Aorta (tissue), 5 donors: Measurements from ENCODE around the gene MICAL3. TPM values are rescaled to one million over a fixed set of nuclear protein-coding genes. Genes with fewer than 3 reads are reported as not detected.

ENCODE experiments used
- ATAC-seq: fragments of 200-7000 bp; cut with Tn5 transposase; one replicate; pipeline ENCODE4 v1.9.1; 2022; ENCODE audit warnings: moderate library complexity; ENCODE audit not compliant: low FRiP score
- DNase-seq, 2 donors: peaks; one replicate each; pipeline ENCODE4 v3.0.0-alpha.2; 2020
- H3K27ac ChIP-seq, 2 donors: one replicate each; pipeline ENCODE4 v1.5.1; 2013; ENCODE audit warnings: low read length in 2 of 2, mild to moderate bottlenecking in 2 of 2, moderate library complexity in 2 of 2, control low read depth in 1 of 2, inconsistent platforms in 1 of 2, low read depth in 1 of 2
- H3K27me3 ChIP-seq, 2 donors: one replicate each; pipeline ENCODE4 v1.6.1; 2013; ENCODE audit warnings: control low read depth in 1 of 2, low read length in 1 of 2, mild to moderate bottlenecking in 1 of 2, moderate library complexity in 1 of 2; ENCODE audit not compliant: insufficient read depth in 2 of 2, control insufficient read depth in 1 of 2
- H3K36me3 ChIP-seq, 2 donors: one replicate each; pipeline ENCODE4 v1.6.1; 2013; ENCODE audit warnings: control low read depth in 1 of 2, low read length in 1 of 2, mild to moderate bottlenecking in 1 of 2; ENCODE audit not compliant: insufficient read depth in 2 of 2, control insufficient read depth in 1 of 2
- H3K4me1 ChIP-seq, 2 donors: one replicate each; pipeline ENCODE4 v1.6.1; 2013; ENCODE audit warnings: low read length in 2 of 2, control low read depth in 1 of 2, mild to moderate bottlenecking in 1 of 2, moderate library complexity in 1 of 2; ENCODE audit not compliant: insufficient read depth in 2 of 2, control insufficient read depth in 1 of 2
- H3K4me3 ChIP-seq, 2 donors: one replicate each; pipeline ENCODE4 v1.5.1; 2013; ENCODE audit warnings: low read length in 2 of 2, control low read depth in 1 of 2, mild to moderate bottlenecking in 1 of 2
- H3K9me3 ChIP-seq: one replicate; pipeline ENCODE4 v1.6.1; 2013; ENCODE audit warnings: mild to moderate bottlenecking, low read length; ENCODE audit not compliant: control insufficient read depth
- WGBS, 2 donors: extraction: QIAGEN DNeasy Blood & Tissue Kit; methylation state at CpG; one replicate each; pipeline ENCODE4 v1.1.7; 2013; 5-methylcytosine and 5-hydroxymethylcytosine counted together
- intact Hi-C, 2 donors: fragments of 100-400 bp; cut with DNase I; formaldehyde crosslinking; loops; one replicate each; pipeline versions ENCODE4 v1.14.2 to v1.15.0; 2022
- polyA plus RNA-seq, 2 donors: library from polyadenylated mRNA; stranded (reverse); fragments of 200-250 nt; gene quantifications; one replicate each; pipeline ENCODE4 v1.2.3, GENCODE V29; 2013
- total RNA-seq, 2 donors: library from RNA; stranded (reverse); fragmentation: NEBNext Ultra II Directional; extraction: Animal tissue kit (Norgen Biotek cat#: 25700); gene quantifications; one replicate each; pipeline ENCODE4 v1.2.1, GENCODE V29; 2021
- donor health status: healthy with polysubstance abuse.
- donor health status: Bipolar disorder and iron deficiency.
- donor health status: DM: no; HTN: no; CAD: no.
- donor health status: DM: no; HTN: no; CAD: no.
- donor health status: DM: yes; HTN: yes; CAD: no.

Gene MICAL3
- total and polyA plus RNA-seq, 4 donors = 3.9 to 123 (median 64.3) TPM

DNA sequence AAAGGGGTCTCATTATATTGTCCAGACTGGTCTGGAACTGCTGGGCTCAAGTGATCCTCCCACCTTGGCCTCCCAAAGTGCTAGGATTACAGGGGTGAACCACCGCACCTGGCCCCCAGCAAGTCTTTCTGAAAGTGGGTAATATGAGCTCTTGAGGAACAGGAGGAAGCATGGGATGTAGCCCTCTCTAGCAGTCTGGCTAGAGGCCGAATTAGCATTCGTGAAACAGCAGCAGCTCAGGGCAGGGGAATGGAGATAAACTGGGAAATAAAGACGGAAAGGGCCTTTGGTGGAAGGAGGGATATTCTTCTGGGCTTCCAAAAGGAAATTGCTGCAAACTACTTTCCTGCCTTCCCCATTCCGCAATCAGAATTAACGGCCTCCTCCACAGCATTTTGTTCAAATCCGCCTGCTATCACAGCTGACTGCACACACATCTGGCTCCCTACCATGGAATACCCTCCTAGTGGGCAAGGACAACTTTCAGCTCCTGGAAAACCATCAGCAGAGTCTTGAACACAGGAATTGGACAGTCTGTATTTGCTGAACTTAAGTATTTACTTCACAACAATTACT, 44.3 kb downstream of the MICAL3 start:
- 68 to 83% methylated on average over 7 of the region's 7 CpGs for WGBS, 2 donors
- no peaks in the 10 kb centered on the region for H3K27me3 ChIP-seq
- H3K36me3 ChIP-seq = no peaks in the 10 kb centered on the region
- ATAC-seq = no peak
- H3K4me3 ChIP-seq = no peak overlapping the region
- intact Hi-C loops = loop anchor here in 1 of 2 donors (5.0 kb wide), 1 partner anchor 68 kb away; no protein-coding TSS in a partner anchor
- no peak overlapping the region for H3K27ac ChIP-seq
- no peaks in the 10 kb centered on the region for H3K4me1 ChIP-seq
- no peaks in the 10 kb centered on the region for H3K9me3 ChIP-seq
- DNase-seq = no peak

DNA sequence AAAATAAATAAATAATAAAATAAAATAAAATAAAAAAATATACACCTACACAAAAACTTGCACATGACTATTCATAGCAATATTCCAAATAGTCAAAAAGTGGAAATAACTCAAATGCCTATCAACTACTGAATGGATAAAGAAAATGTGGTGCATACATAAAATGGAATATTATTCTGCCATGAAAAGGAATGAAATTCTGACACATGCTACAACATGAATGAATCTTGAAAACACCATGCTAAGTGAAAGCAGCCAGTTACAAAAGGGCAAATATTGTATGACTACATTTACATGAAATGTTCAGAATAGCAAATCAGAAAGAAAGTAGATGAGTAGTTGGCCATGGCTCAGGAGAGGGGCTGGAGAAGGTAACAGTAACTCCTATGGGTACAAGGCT, 46.3 kb downstream of the MICAL3 start:
- no peak overlapping the region for H3K27ac ChIP-seq
- intact Hi-C loops = no loop called here
- no peaks in the 10 kb centered on the region for H3K27me3 ChIP-seq
- H3K4me3 ChIP-seq = no peak overlapping the region
- H3K4me1 ChIP-seq = no peaks in the 10 kb centered on the region
- no peaks in the 10 kb centered on the region for H3K9me3 ChIP-seq
- ATAC-seq (no peak), DNase-seq (no peak)
- no peaks in the 10 kb centered on the region for H3K36me3 ChIP-seq

GRCh38 chr22:17977371-17977770, 47.0 kb downstream of the MICAL3 start:
- WGBS, 2 donors = 97 to 100% methylated on average over 2 of the region's 2 CpGs
- Histone ChIP-seq H3K27ac (no peak overlapping the region), H3K27me3 (no peaks in the 10 kb centered on the region), H3K36me3 (no peaks in the 10 kb centered on the region), H3K9me3 (no peaks in the 10 kb centered on the region), H3K4me3 (no peak overlapping the region), H3K4me1 (no peaks in the 10 kb centered on the region)
- DNase-seq (no peak), ATAC-seq (no peak)
- intact Hi-C loops = no loop called here

DNA sequence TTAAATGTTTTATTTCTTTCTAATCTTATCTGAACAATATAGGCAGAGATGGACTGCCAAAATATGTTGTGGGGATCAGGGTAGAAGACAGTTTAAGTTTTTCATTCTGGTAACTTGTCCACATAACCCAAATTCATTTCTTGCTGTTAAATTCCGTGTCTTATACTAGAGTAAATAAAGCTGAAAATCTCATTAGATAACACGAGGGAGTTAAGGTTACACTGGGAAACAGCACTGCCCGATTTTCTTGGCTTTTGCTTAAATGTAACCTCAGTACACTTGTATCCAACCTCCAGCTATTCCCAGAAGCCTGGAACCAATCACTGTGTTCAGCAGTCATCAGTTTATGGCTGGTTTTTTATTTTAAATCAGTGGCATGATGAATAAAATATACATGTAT, 48.2 kb downstream of the MICAL3 start:
- no peak for DNase-seq
- H3K4me1 ChIP-seq = no peaks in the 10 kb centered on the region
- H3K4me3 ChIP-seq = no peak overlapping the region
- no peak overlapping the region for H3K27ac ChIP-seq
- intact Hi-C loops = no loop called here
- no peaks in the 10 kb centered on the region for H3K9me3 ChIP-seq
- H3K36me3 ChIP-seq = no peaks in the 10 kb centered on the region
- WGBS, 2 donors = 2 to 5% methylated on average over 3 of the region's 3 CpGs
- no peaks in the 10 kb centered on the region for H3K27me3 ChIP-seq
- ATAC-seq = no peak

DNA sequence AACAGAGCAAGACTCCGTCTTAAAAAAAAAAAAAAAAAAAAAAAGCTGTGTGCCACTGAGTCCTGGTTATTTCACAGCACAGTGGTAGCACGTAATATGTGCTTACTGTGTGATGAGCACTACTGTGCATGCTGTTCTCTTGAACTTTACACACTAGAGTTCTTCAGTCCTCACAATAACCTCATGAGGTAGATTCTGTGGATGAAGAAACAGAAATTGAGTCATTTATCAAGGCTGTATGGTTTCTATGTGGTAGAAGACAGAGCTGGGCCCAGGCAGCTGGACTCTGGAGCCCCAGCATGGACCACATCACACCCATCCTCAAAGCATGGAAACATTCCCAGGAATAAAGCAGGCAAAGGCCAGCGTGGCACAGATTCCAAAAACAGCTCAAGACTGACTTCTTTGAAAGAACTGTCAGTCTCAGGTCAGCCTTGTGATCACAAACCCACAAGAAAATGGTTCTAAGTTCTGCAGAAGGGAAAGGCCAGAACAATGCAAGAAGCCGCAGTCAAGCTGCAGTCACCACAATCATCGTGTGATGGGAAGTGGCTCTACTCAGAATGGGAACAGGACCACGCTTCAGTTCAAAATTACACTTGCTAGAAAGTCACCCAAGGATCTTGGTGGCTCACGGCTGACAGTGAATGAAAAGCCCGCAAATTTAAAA, 49.5 kb downstream of the MICAL3 start:
- intact Hi-C loops = loop anchor here in 1 of 2 donors (5.0 kb wide), 1 partner anchor 58 kb away; no protein-coding TSS in a partner anchor
- no peaks in the 10 kb centered on the region for H3K4me1 ChIP-seq
- peak overlapping the region in 1 of 2 donors; percentile 17 for H3K27ac ChIP-seq

DNA sequence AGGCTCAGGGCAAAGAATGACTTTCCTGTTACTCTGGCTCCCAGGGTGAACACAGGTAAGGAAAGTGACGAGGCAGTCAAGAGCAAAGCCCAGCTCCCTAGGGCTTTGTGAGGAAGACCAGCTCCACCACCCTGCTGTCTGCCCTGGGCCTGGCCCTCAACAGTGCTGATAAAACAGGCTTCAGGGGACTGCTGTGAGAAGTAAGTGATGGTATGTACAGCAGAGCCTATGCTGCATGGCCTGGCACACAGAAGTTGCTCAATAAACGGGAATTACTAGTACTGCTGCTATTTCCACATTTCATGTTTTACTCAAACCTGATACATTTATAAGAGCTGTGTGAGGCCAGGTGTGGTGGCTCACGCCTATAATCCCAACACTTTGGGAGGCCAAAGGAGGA, 50.3 kb downstream of the MICAL3 start:
- H3K4me1 ChIP-seq = no peaks in the 10 kb centered on the region
- DNase-seq = no peak
- no peak for ATAC-seq
- intact Hi-C loops = loop anchor here in 1 of 2 donors (5.0 kb wide), 1 partner anchor 57 kb away; no protein-coding TSS in a partner anchor
- peak overlapping the region in 1 of 2 donors; percentile 21 for H3K27ac ChIP-seq
- H3K36me3 ChIP-seq = no peaks in the 10 kb centered on the region
- no peaks in the 10 kb centered on the region for H3K9me3 ChIP-seq
- no peaks in the 10 kb centered on the region for H3K27me3 ChIP-seq
- H3K4me3 ChIP-seq = no peak overlapping the region
- WGBS, 2 donors = 64 to 82% methylated on average over 3 of the region's 3 CpGs

More for the DNA sequence above, 49.5 kb downstream of the MICAL3 start:
- ATAC-seq = no peak
- WGBS, 2 donors = 56 to 63% methylated on average over 8 of the region's 8 CpGs
- DNase-seq = no peak
- Histone ChIP-seq H3K4me3 (no peak overlapping the region), H3K36me3 (no peaks in the 10 kb centered on the region), H3K9me3 (no peaks in the 10 kb centered on the region), H3K27me3 (no peaks in the 10 kb centered on the region)

DNA sequence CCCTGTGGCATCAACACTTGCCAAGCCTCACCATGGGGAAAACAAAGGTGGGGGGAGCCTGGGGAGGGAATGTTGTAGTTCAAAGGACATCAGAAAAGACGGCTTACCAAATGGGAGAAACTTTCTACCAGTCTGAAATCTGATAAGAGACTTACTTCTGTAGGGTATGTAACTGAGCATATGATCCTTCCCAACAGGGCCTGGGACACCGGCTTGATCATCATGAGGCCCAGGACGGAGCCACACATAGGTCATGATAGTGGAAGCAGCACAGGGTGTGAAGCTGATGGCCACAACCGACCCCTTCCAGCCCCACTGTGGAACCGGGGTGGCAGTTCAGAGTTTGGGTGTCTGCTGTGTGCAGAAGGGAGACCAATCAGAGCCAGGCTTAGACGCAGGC, 51.1 kb downstream of the MICAL3 start:
- H3K4me1 ChIP-seq = no peaks in the 10 kb centered on the region
- no peaks in the 10 kb centered on the region for H3K27me3 ChIP-seq
- H3K27ac ChIP-seq = no peak overlapping the region
- no peaks in the 10 kb centered on the region for H3K36me3 ChIP-seq
- ATAC-seq = peak; percentile 20
- no peak for DNase-seq
- 88 to 94% methylated on average over 6 of the region's 6 CpGs for WGBS, 2 donors
- no peaks in the 10 kb centered on the region for H3K9me3 ChIP-seq
- intact Hi-C loops = loop anchor here in 1 of 2 donors (5.0 kb wide), 1 partner anchor 56 kb away; no protein-coding TSS in a partner anchor
- H3K4me3 ChIP-seq = no peak overlapping the region

GRCh38 chr22:17972385-17973191, 51.8 kb downstream of the MICAL3 start:
- H3K4me1 ChIP-seq = no peaks in the 10 kb centered on the region
- peak in 1 of 2 donors; percentile 61 for DNase-seq
- peak; percentile 80 for ATAC-seq

More at GRCh38 chr22:17972385-17973191, 51.8 kb downstream of the MICAL3 start:
- Histone ChIP-seq H3K27ac (peak overlapping the region in 1 of 2 donors; percentile 53), H3K27me3 (no peaks in the 10 kb centered on the region), H3K4me3 (no peak overlapping the region), H3K9me3 (no peaks in the 10 kb centered on the region), H3K36me3 (no peaks in the 10 kb centered on the region)
- WGBS, 2 donors = 71 to 72% methylated on average over 16 of the region's 16 CpGs
- intact Hi-C loops = loop anchor here in 1 of 2 donors (5.0 kb wide), 1 partner anchor 55 kb away; no protein-coding TSS in a partner anchor
